Measurements from ENCODE around the gene AMH.

Gene AMH

DNA sequence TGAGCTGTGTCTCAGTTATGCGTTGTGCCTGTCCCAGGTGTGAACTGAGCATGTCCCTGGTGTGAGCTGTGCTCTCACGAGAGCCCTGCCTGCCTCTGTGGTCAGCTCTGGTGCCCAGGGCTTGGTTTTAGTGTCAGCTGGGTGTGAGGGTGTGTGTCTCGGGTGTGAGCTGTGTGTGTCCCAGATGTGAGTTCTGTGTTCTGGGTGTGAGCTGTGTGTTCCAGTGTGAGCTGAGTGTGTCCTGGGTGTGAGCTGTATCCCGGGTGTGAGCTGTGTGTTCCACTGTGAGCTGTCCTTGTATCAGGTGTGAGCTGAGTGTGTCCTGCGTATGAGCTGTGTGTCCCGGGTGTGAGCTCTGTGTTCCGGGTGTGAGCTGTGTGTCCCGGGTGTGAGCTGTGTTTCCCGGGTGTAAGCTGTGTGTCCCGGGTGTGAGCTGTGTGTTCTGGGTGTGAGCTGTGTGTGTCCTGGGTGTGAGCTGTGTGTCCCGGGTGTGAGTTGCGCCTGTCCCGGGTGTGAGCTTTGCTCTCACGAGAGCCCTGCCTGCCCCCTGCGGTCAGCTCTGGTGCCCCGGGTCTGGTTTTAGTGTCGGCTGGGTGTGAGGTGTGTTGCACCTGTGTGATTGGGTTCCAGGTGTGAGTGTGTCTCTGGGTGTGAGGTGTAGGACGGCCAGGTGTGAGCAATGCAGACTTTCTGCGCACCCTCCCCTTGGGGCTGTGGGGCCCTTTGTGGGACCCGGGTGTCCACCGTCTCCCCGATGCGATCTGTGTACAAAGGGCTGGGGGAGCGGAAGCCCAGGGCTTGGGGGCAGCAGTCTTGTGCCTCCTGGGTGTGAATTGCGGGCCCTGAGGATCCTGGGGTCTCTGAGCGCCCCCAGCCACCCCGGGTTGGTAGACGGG lies 39.9 kb downstream of the AMH start:
- no peak for FAIRE-seq

- no peak for FAIRE-seq
Measured at GRCh38 chr19:2289714-2290435, 40.8 kb downstream of the AMH start.

GRCh38 chr19:2290441-2291184 lies 41.5 kb downstream of the AMH start:
- FAIRE-seq: no peak

DNA sequence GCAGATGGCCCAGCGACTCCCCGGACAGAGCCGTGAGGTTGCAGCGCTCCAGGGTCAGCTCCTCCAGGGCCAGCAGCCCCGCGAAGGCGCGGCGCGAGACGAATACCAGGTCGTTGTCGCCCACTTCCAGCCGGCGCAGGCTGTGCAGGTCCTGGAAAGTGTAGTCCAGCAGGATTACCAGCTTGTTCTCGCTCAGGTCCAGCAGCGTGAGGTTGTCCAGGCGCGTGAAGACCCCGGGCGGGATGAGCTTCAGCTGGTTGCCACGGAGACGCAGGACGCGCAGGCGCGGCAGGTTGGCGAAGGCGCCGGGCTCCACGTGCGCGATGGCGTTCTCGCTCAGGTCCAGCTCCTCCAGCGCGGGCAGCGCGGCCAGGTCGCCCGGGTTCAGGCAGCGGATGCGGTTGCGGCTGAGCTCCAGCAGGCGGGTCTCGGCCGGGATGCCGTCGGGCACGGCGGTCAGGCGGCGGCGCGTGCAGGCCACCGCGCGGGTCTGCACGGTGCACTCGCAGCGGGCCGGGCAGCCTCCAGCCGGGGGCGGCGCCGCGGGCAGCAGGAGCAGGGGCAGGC lies 42.1 kb downstream of the AMH start:
- no peak for FAIRE-seq

- no peak for FAIRE-seq
Measured at GRCh38 chr19:2294687-2295335, 45.7 kb downstream of the AMH start.

- FAIRE-seq: no peak
Measured at GRCh38 chr19:2296141-2296540, 47.0 kb downstream of the AMH start.

GRCh38 chr19:2300533-2300932 lies 51.4 kb downstream of the AMH start:
- FAIRE-seq: no peak
